ENCODE results near the gene ZNF740.

GRCh38 chr12:53195516-53196420 is 15.2 kb downstream of the ZNF740 start:
- TF ChIP-seq USF2 (IDR thresholded peaks at IDR 0.05; ENCODE audit: borderline replicate concordance, low read depth, low read length) = no peak
- TF ChIP-seq SIN3A (IDR thresholded peaks at IDR 0.05; ENCODE audit: borderline replicate concordance, low read depth, low read length) = no peak
